ENCODE results near the gene MAML3.

Gene MAML3

DNA sequence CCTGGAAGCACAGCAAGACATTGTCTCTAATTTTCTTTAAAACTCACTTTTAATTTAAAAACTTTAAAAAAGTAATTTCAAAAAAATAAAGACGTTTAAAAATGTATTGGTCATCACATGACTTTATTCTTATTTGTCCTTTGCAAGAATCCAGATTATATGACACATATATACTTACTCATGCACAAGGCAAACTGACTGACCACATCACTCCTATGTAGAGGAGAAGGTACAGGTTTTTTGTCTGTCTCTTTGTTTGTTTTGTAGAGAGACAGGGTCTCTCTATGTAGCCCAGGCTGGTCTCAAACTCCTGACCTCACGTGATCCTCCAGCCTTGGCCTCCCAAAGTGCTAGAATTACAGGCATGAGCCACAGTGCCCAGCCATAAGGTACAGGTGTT lies 28.6 kb downstream of the MAML3 start:
- TF ChIP-seq RAD21 (IDR thresholded peaks at IDR 0.05; ENCODE audit: low read depth): no peak
- no peak for TF ChIP-seq ZBTB7A (IDR thresholded peaks at IDR 0.05; ENCODE audit: low read depth)
- no peak for TF ChIP-seq USF1 (IDR thresholded peaks at IDR 0.05)
- no peak for TF ChIP-seq MAX (IDR thresholded peaks at IDR 0.05)
- no peak for TF ChIP-seq NFIC (IDR thresholded peaks at IDR 0.05)
- no peak for TF ChIP-seq EGR1 (IDR thresholded peaks at IDR 0.05)
- no peak for TF ChIP-seq EP300 (IDR thresholded peaks at IDR 0.05; ENCODE audit: borderline replicate concordance)
- TF ChIP-seq TCF12 (IDR thresholded peaks at IDR 0.05; ENCODE audit: low read depth): no peak
- TF ChIP-seq CREB1 (IDR thresholded peaks at IDR 0.05; ENCODE audit: low read depth): no peak
- no peak for TF ChIP-seq CEBPB (IDR thresholded peaks at IDR 0.05)
- no peak for TF ChIP-seq REST (IDR thresholded peaks at IDR 0.05; ENCODE audit: low read depth)
- no peak for TF ChIP-seq YY1 (IDR thresholded peaks at IDR 0.05; ENCODE audit: low read depth)
- no peak for TF ChIP-seq TEAD4 (IDR thresholded peaks at IDR 0.05)
- no peak for TF ChIP-seq FOXM1 (IDR thresholded peaks at IDR 0.05; ENCODE audit: borderline replicate concordance, low read depth)
- no peak for TF ChIP-seq TAF1 (IDR thresholded peaks at IDR 0.05; ENCODE audit: low read depth)

- no peak for TF ChIP-seq EP300 (IDR thresholded peaks at IDR 0.05; ENCODE audit: borderline replicate concordance)
- no peak for TF ChIP-seq USF1 (IDR thresholded peaks at IDR 0.05)
- no peak for TF ChIP-seq CEBPB (IDR thresholded peaks at IDR 0.05)
- TF ChIP-seq FOXM1 (IDR thresholded peaks at IDR 0.05; ENCODE audit: borderline replicate concordance, low read depth): no peak
- TF ChIP-seq TAF1 (IDR thresholded peaks at IDR 0.05; ENCODE audit: low read depth): no peak
- no peak for TF ChIP-seq CREB1 (IDR thresholded peaks at IDR 0.05; ENCODE audit: low read depth)
- no peak for TF ChIP-seq NFIC (IDR thresholded peaks at IDR 0.05)
- no peak for TF ChIP-seq ZBTB7A (IDR thresholded peaks at IDR 0.05; ENCODE audit: low read depth)
- no peak for TF ChIP-seq TEAD4 (IDR thresholded peaks at IDR 0.05)
- TF ChIP-seq YY1 (IDR thresholded peaks at IDR 0.05; ENCODE audit: low read depth): no peak
- no peak for TF ChIP-seq EGR1 (IDR thresholded peaks at IDR 0.05)
- TF ChIP-seq TCF12 (IDR thresholded peaks at IDR 0.05; ENCODE audit: low read depth): no peak
Observed at GRCh38 chr4:140123666-140124377, 30.2 kb downstream of the MAML3 start.

DNA sequence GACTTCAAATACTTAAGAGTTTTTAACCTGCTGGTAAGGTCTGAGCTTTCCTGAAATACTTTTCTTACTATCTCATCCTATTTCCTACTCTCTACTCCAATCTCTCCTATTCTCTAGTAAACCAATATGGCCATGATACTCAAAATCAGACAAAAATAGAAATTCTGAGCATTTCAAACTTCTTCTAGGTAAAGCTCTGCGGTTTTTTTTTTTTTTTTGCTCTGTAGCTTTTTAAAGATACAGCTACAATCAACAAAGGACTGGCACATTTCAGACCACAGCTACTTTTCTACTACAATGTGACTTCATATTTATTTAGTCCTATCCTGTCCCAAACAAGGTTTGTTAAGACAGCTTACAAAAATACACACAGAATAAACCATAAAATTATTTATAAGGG lies 31.1 kb downstream of the MAML3 start:
- TF ChIP-seq REST (IDR thresholded peaks at IDR 0.05; ENCODE audit: low read depth) (no peak), TCF12 (IDR thresholded peaks at IDR 0.05; ENCODE audit: low read depth) (no peak)

GRCh38 chr4:140121646-140122045 lies 32.3 kb downstream of the MAML3 start:
- TF ChIP-seq RAD21 (IDR thresholded peaks at IDR 0.05; ENCODE audit: low read depth) (no peak), NFIC (IDR thresholded peaks at IDR 0.05) (no peak), ZBTB7A (IDR thresholded peaks at IDR 0.05; ENCODE audit: low read depth) (no peak), TCF12 (IDR thresholded peaks at IDR 0.05; ENCODE audit: low read depth) (no peak)

DNA sequence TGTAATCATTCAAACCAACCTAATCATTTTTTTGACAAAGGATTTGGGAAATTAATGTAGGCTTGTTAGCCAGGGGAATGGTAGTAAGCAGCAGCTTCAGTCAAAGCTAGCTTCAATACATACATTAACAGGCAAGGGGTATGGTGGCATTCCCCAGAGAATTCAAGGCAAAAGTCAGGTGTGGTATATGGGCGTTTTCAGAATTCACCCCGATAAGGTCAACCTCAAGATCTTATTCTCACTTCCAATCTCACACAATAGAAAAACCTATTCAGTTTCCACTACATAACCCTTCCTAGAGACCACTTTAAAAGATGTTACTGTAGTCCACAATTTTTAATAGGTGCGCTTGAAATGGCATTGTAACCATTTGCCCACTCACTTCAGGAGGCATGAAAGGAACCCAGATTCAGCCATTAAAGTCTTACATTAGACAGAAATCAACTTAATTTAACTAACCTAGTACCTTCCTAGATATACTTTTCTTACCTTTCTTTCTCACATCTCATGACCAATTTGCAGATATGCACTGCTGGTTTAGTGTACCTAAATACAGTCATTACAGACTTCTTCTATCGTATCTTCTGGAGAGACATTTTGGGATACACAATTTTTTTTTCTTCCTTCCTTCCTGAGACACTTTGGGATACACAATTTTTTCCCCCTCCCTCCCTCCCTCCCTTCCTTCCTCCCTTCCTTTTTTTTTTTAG lies 34.9 kb downstream of the MAML3 start:
- TF ChIP-seq MAX (IDR thresholded peaks at IDR 0.05): no peak
- no peak for TF ChIP-seq NFIC (IDR thresholded peaks at IDR 0.05)
- TF ChIP-seq YY1 (IDR thresholded peaks at IDR 0.05; ENCODE audit: low read depth): no peak
- no peak for TF ChIP-seq USF1 (IDR thresholded peaks at IDR 0.05)
- TF ChIP-seq TEAD4 (IDR thresholded peaks at IDR 0.05): no peak
- TF ChIP-seq CEBPB (IDR thresholded peaks at IDR 0.05): no peak

DNA sequence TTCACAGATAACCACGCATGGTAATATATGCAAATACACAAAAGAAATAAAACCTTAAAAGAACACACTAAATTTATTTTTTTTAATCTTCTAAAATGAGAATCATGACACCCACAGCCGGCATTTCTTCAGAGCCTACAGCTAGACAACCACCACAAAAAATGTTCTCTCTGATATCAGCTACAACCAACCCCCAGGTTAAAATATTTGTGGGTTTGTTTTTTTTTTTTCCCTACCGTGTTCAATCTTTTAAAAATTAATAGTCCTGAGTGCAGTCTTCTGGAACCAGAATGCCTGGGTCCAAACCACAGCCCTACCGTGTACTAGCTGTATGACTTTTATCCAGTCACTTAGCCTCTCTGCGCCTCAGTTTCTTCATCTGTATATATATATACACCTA lies 36.0 kb downstream of the MAML3 start:
- no peak for TF ChIP-seq EGR1 (IDR thresholded peaks at IDR 0.05)
- TF ChIP-seq CEBPB (IDR thresholded peaks at IDR 0.05): no peak
- TF ChIP-seq CREB1 (IDR thresholded peaks at IDR 0.05; ENCODE audit: low read depth): no peak
- no peak for TF ChIP-seq TAF1 (IDR thresholded peaks at IDR 0.05; ENCODE audit: low read depth)
- TF ChIP-seq YY1 (IDR thresholded peaks at IDR 0.05; ENCODE audit: low read depth): no peak
- TF ChIP-seq MAX (IDR thresholded peaks at IDR 0.05): no peak
- no peak for TF ChIP-seq TCF12 (IDR thresholded peaks at IDR 0.05; ENCODE audit: low read depth)
- TF ChIP-seq FOXM1 (IDR thresholded peaks at IDR 0.05; ENCODE audit: borderline replicate concordance, low read depth): no peak
- no peak for TF ChIP-seq REST (IDR thresholded peaks at IDR 0.05; ENCODE audit: low read depth)
- TF ChIP-seq TEAD4 (IDR thresholded peaks at IDR 0.05): no peak
- TF ChIP-seq EP300 (IDR thresholded peaks at IDR 0.05; ENCODE audit: borderline replicate concordance): no peak
- no peak for TF ChIP-seq NFIC (IDR thresholded peaks at IDR 0.05)
- no peak for TF ChIP-seq ZBTB7A (IDR thresholded peaks at IDR 0.05; ENCODE audit: low read depth)
- no peak for TF ChIP-seq RAD21 (IDR thresholded peaks at IDR 0.05; ENCODE audit: low read depth)
- TF ChIP-seq USF1 (IDR thresholded peaks at IDR 0.05): no peak

Measured in Ishikawa (cell line).